DOHH2 (cell line): ENCODE data around the gene CDC6.

Experiments
- H3F3A ChIP-seq: fragments of 200-600 bp; sonication (generic), shearing (Covaris generic); 2 replicates; pipeline ENCODE4 v1.6.0; 2016; ENCODE audit warnings: antibody characterized with exemption, mild to moderate bottlenecking; ENCODE audit not compliant: control insufficient read depth, insufficient read depth
- H3K27ac ChIP-seq: fragments of 200-600 bp; sonication (generic); 2 replicates; pipeline ENCODE4 v1.5.1; 2014; ENCODE audit warnings: low read depth, mild to moderate bottlenecking, low read length, moderate library complexity
- H3K27me3 ChIP-seq: fragments of 200-600 bp; sonication (generic); 2 replicates; pipeline ENCODE4 v1.6.1; 2014; ENCODE audit warnings: mild to moderate bottlenecking, low read length, mixed read lengths; ENCODE audit not compliant: control insufficient read depth
- H3K36me3 ChIP-seq: fragments of 200-600 bp; sonication (generic); 2 replicates; pipeline ENCODE4 v1.6.1; 2014; ENCODE audit warnings: mild to moderate bottlenecking, low read length, moderate library complexity, mixed read lengths; ENCODE audit not compliant: control insufficient read depth
- H3K4me1 ChIP-seq: fragments of 200-600 bp; sonication (generic); 2 replicates; pipeline ENCODE4 v1.6.1; 2014; ENCODE audit warnings: mild to moderate bottlenecking, low read length, mixed read lengths; ENCODE audit not compliant: control insufficient read depth
- H3K4me2 ChIP-seq: fragments of 200-600 bp; sonication (generic); 2 replicates; pipeline ENCODE4 v1.6.0; 2014; ENCODE audit warnings: mild to moderate bottlenecking, low read length, moderate library complexity
- H3K4me3 ChIP-seq: fragments of 200-600 bp; sonication (generic); 2 replicates; pipeline ENCODE4 v1.5.1; 2014; ENCODE audit warnings: mild to moderate bottlenecking, low read length, mixed read lengths
- H3K79me2 ChIP-seq: fragments of 200-600 bp; sonication (generic); 2 replicates; pipeline ENCODE4 v1.6.1; 2014; ENCODE audit warnings: mild to moderate bottlenecking, low read length, mixed read lengths; ENCODE audit not compliant: control insufficient read depth
- H3K9me2 ChIP-seq: fragments of 200-600 bp; sonication (generic); replicated peaks from 2 replicates; pipeline ENCODE4 v1.6.1; 2014; ENCODE audit warnings: mild to moderate bottlenecking, low read length, mixed read lengths; ENCODE audit not compliant: control insufficient read depth
- H3K9me3 ChIP-seq: fragments of 200-600 bp; sonication (generic); 2 replicates; pipeline ENCODE4 v1.6.1; 2014; ENCODE audit warnings: antibody characterized with exemption, low read length, mixed read lengths; ENCODE audit not compliant: control insufficient read depth, insufficient read depth
- H4K20me1 ChIP-seq: fragments of 200-600 bp; sonication (generic); 2 replicates; pipeline ENCODE4 v1.6.0; 2014; ENCODE audit warnings: low read depth, mild to moderate bottlenecking, antibody characterized with exemption, low read length, moderate library complexity; ENCODE audit not compliant: control insufficient read depth, insufficient read depth
- CTCF ChIP-seq: fragments of 200-600 bp; sonication (generic); IDR thresholded peaks from one replicate; pipeline ENCODE4 v1.5.1; 2014; ENCODE audit warnings: antibody characterized with exemption, mild to moderate bottlenecking, low read depth, low read length; ENCODE audit not compliant: poor library complexity, severe bottlenecking
- EZH2phosphoT487 ChIP-seq: fragments of 200-600 bp; sonication (generic); IDR thresholded peaks from 2 replicates; pipeline ENCODE4 v1.6.1; 2017; ENCODE audit warnings: borderline replicate concordance, mild to moderate bottlenecking, antibody characterized with exemption, low read length, moderate library complexity, mixed read lengths

CDC6 gene

GRCh38 chr17:40313668-40314583 lies 26.2 kb downstream of the CDC6 start:
- Histone ChIP-seq H3F3A (no peaks in the 10 kb centered on the region), H3K27ac (no peak overlapping the region)

GRCh38 chr17:40314584-40314956 lies 26.9 kb downstream of the CDC6 start:
- no peaks in the 10 kb centered on the region for H3F3A ChIP-seq
- no peak for TF ChIP-seq EZH2phosphoT487
- no peak for TF ChIP-seq CTCF
- H3K4me1 ChIP-seq = peaks cover 73% of the 10 kb centered on the region
- H3K36me3 ChIP-seq = no peaks in the 10 kb centered on the region
- H3K79me2 ChIP-seq = peaks cover 15% of the 10 kb centered on the region
- no peak overlapping the region for H3K4me3 ChIP-seq
- H4K20me1 ChIP-seq = 0 out of 2 replicates have a peak, but pooled peaks cover 1% of the 10 kb centered on the region
- no peak overlapping the region for H3K27ac ChIP-seq
- no peaks in the 10 kb centered on the region for H3K9me2 ChIP-seq
- H3K27me3 ChIP-seq = no peaks in the 10 kb centered on the region
- no peaks in the 10 kb centered on the region for H3K9me3 ChIP-seq
- H3K4me2 ChIP-seq = no peak overlapping the region

More at GRCh38 chr17:40313668-40314583, 26.2 kb downstream of the CDC6 start:
- no peak overlapping the region for H3K4me2 ChIP-seq
- H4K20me1 ChIP-seq = no peaks in the 10 kb centered on the region
- no peaks in the 10 kb centered on the region for H3K36me3 ChIP-seq
- H3K9me2 ChIP-seq = no peaks in the 10 kb centered on the region
- H3K27me3 ChIP-seq = no peaks in the 10 kb centered on the region
- peaks cover 8% of the 10 kb centered on the region for H3K79me2 ChIP-seq
- TF ChIP-seq CTCF (no peak), EZH2phosphoT487 (no peak)
- H3K4me3 ChIP-seq = no peak overlapping the region
- peaks cover 73% of the 10 kb centered on the region for H3K4me1 ChIP-seq
- no peaks in the 10 kb centered on the region for H3K9me3 ChIP-seq

- no peak overlapping the region for H3K27ac ChIP-seq
- H3K4me1 ChIP-seq = peaks cover 77% of the 10 kb centered on the region
- H3K4me2 ChIP-seq = peak overlapping the region; percentile 39
- H3K9me3 ChIP-seq = no peaks in the 10 kb centered on the region
- 0 out of 2 replicates have a peak, but pooled peaks cover 6% of the 10 kb centered on the region for H4K20me1 ChIP-seq
- no peaks in the 10 kb centered on the region for H3K36me3 ChIP-seq
- H3K9me2 ChIP-seq = no peaks in the 10 kb centered on the region
- H3F3A ChIP-seq = no peaks in the 10 kb centered on the region
- no peaks in the 10 kb centered on the region for H3K27me3 ChIP-seq
- TF ChIP-seq CTCF (no peak), EZH2phosphoT487 (no peak)
- no peak overlapping the region for H3K4me3 ChIP-seq
- H3K79me2 ChIP-seq = peaks cover 21% of the 10 kb centered on the region
Observed at GRCh38 chr17:40315206-40315605, 27.5 kb downstream of the CDC6 start.
